Calu3 (cell line): ENCODE measurements around the gene SLC17A8. TPM values are rescaled to one million over a fixed set of nuclear protein-coding genes. Genes with fewer than 3 reads are reported as not detected.

Experiments used
- BruUV-seq: library from RNA; stranded (reverse); fragments of 400-500 nt; replicated peaks from 2 replicates; lab custom pipeline; 2021; lab: Mats Ljungman, UMichigan
- CTCF ChIA-PET: fragments of 300-600 bp; sonication (Branson Sonifier 250); formaldehyde crosslinking; loops from one replicate; lab custom pipeline; 2022; ENCODE audit warnings: antibody characterized with exemption; lab: Charles Lee
- DNase-seq: peaks from one replicate; pipeline ENCODE4 v3.0.0; 2022
- H3K27ac Mint-ChIP-seq: one replicate; pipeline ENCODE4 v1.8.0; 2022; ENCODE audit warnings: mixed read lengths; ENCODE audit not compliant: unreplicated experiment
- H3K27me3 Mint-ChIP-seq: one replicate; pipeline ENCODE4 v1.8.0; 2022; ENCODE audit warnings: mixed read lengths; ENCODE audit not compliant: unreplicated experiment
- H3K36me3 Mint-ChIP-seq: one replicate; pipeline ENCODE4 v1.8.0; 2022; ENCODE audit warnings: mild to moderate bottlenecking, moderate library complexity, mixed read lengths; ENCODE audit not compliant: insufficient read depth, unreplicated experiment
- H3K4me1 Mint-ChIP-seq: one replicate; pipeline ENCODE4 v1.8.0; 2022; ENCODE audit warnings: mild to moderate bottlenecking, low read depth, mixed read lengths; ENCODE audit not compliant: unreplicated experiment
- H3K4me3 Mint-ChIP-seq: one replicate; pipeline ENCODE4 v1.8.0; 2022; ENCODE audit warnings: mild to moderate bottlenecking, low read depth, moderate library complexity, mixed read lengths; ENCODE audit not compliant: unreplicated experiment
- H3K9me3 Mint-ChIP-seq: one replicate; pipeline ENCODE4 v1.8.0; 2022; ENCODE audit warnings: low read depth, mixed read lengths; ENCODE audit not compliant: unreplicated experiment
- CTCF ChIP-seq: fragments of 200-600 bp; IDR thresholded peaks from one replicate; pipeline ENCODE4 v1.8.0; 2022; ENCODE audit warnings: antibody characterized with exemption; ENCODE audit not compliant: unreplicated experiment
- intact Hi-C: fragments of 100-400 bp; cut with micrococcal nuclease; formaldehyde crosslinking; loops from one replicate; pipeline ENCODE4 v1.10.0; 2022; ENCODE audit not compliant: unreplicated experiment
- total RNA-seq: library from RNA; stranded (reverse); gene quantifications from 2 replicates; pipeline ENCODE4 v1.2.3, GENCODE V29; 2022

Gene SLC17A8
- total RNA-seq, 1 experiment from 2014 or later = not detected

- BruUV-seq = no TSS peak
- Mint-ChIP-seq H3K4me1 (no peaks in the 10 kb centered on the region), H3K4me3 (no peak overlapping the region), H3K9me3 (no peaks in the 10 kb centered on the region), H3K27ac (no peak overlapping the region), H3K27me3 (no peaks in the 10 kb centered on the region), H3K36me3 (no peaks in the 10 kb centered on the region)
- CTCF ChIA-PET = no interaction called here
- intact Hi-C loops = no loop called here
- TF ChIP-seq CTCF = no peak
- DNase-seq = no peak
These were observed 27.7 kb downstream of the SLC17A8 start for GRCh38 chr12:100384559-100384935.

- H3K27me3 Mint-ChIP-seq = no peaks in the 10 kb centered on the region
- H3K9me3 Mint-ChIP-seq = no peaks in the 10 kb centered on the region
- TF ChIP-seq CTCF = no peak
- DNase-seq = no peak
- no peaks in the 10 kb centered on the region for H3K36me3 Mint-ChIP-seq
- no TSS peak for BruUV-seq
- no peak overlapping the region for H3K27ac Mint-ChIP-seq
- intact Hi-C loops = no loop called here
- CTCF ChIA-PET = no interaction called here
- H3K4me3 Mint-ChIP-seq = no peak overlapping the region
- no peaks in the 10 kb centered on the region for H3K4me1 Mint-ChIP-seq
These were observed 31.5 kb downstream of the SLC17A8 start for GRCh38 chr12:100388382-100388781.

GRCh38 chr12:100391856-100392255, 35.0 kb downstream of the SLC17A8 start:
- peak; percentile 65 for DNase-seq
- CTCF ChIA-PET = interaction anchor here (1.0 kb wide), 1 partner anchor 162 kb away, joined by 8 read pairs; no protein-coding TSS in a partner anchor
- intact Hi-C loops = loop anchor here (1.0 kb wide), 3 partner anchors 44 to 349 kb away; no protein-coding TSS in a partner anchor

GRCh38 chr12:100393200-100393599, 36.3 kb downstream of the SLC17A8 start:
- Mint-ChIP-seq H3K27me3 (no peaks in the 10 kb centered on the region), H3K9me3 (no peaks in the 10 kb centered on the region), H3K4me3 (no peak overlapping the region), H3K36me3 (no peaks in the 10 kb centered on the region), H3K4me1 (peaks cover 6% of the 10 kb centered on the region), H3K27ac (no peak overlapping the region)
- intact Hi-C loops = no loop called here
- CTCF ChIA-PET = no interaction called here
- no TSS peak for BruUV-seq
- DNase-seq = no peak
- no peak for TF ChIP-seq CTCF

More at GRCh38 chr12:100391856-100392255, 35.0 kb downstream of the SLC17A8 start:
- no TSS peak for BruUV-seq
- peak; percentile 62 for TF ChIP-seq CTCF
- H3K4me3 Mint-ChIP-seq = no peak overlapping the region
- no peaks in the 10 kb centered on the region for H3K4me1 Mint-ChIP-seq
- no peaks in the 10 kb centered on the region for H3K9me3 Mint-ChIP-seq
- H3K27ac Mint-ChIP-seq = no peak overlapping the region
- no peaks in the 10 kb centered on the region for H3K27me3 Mint-ChIP-seq
- no peaks in the 10 kb centered on the region for H3K36me3 Mint-ChIP-seq
